NB4 (cell line): ENCODE data around the gene TMEM11.

Experiments
- DNase-seq: peaks from one replicate; pipeline ENCODE4 v3.0.0; 2010; ENCODE audit warnings: low read depth
- H3K4me3 ChIP-seq: one replicate; pipeline ENCODE4 v1.5.1; 2011; ENCODE audit warnings: mild to moderate bottlenecking, low read depth, low read length, moderate library complexity
- MAX ChIP-seq: IDR thresholded peaks from 2 replicates; pipeline ENCODE4 v1.6.1; 2011; ENCODE audit warnings: low read depth, low read length
- MYC ChIP-seq: IDR thresholded peaks from 2 replicates; pipeline ENCODE4 v1.6.1; 2011; ENCODE audit warnings: low read depth, low read length
- POLR2A ChIP-seq: IDR thresholded peaks from 2 replicates; pipeline ENCODE4 v1.6.1; 2011; ENCODE audit warnings: mild to moderate bottlenecking; ENCODE audit not compliant: insufficient read length; ENCODE audit errors: extremely low read depth
- TF ChIP-seq, protein P1 (sequence below): IDR thresholded peaks from one replicate; pipeline ENCODE4 v1.5.1; 2012; ENCODE audit warnings: low read depth, low read length

Gene TMEM11

GRCh38 chr17:21174713-21175112, 39.2 kb downstream of the TMEM11 start:
- TF ChIP-seq, protein P1, sequence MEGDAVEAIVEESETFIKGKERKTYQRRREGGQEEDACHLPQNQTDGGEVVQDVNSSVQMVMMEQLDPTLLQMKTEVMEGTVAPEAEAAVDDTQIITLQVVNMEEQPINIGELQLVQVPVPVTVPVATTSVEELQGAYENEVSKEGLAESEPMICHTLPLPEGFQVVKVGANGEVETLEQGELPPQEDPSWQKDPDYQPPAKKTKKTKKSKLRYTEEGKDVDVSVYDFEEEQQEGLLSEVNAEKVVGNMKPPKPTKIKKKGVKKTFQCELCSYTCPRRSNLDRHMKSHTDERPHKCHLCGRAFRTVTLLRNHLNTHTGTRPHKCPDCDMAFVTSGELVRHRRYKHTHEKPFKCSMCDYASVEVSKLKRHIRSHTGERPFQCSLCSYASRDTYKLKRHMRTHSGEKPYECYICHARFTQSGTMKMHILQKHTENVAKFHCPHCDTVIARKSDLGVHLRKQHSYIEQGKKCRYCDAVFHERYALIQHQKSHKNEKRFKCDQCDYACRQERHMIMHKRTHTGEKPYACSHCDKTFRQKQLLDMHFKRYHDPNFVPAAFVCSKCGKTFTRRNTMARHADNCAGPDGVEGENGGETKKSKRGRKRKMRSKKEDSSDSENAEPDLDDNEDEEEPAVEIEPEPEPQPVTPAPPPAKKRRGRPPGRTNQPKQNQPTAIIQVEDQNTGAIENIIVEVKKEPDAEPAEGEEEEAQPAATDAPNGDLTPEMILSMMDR: no peak
- no peak for TF ChIP-seq MAX
- TF ChIP-seq POLR2A: no peak
- TF ChIP-seq MYC: no peak
- H3K4me3 ChIP-seq: no peak overlapping the region
- DNase-seq: no peak

DNA sequence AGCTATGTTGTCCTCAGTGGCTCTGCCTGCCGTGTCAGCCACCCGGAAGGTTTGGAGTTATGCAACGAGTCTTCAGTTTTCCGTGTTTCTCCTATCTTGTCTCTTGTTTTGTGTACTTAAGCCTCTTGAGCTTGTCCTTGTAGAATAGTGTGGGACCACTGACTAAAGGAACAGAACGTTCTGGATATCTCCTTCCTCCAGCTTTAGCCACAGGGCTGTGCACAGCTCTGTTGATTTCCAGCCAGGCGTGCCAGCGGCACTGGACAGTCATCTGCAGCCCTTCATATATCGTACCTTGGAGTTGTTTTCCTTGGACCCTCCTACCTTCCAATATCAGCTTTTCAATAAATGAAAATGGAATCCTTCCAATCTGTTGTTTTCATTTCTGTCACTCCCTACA, 39.8 kb downstream of the TMEM11 start:
- no peak for DNase-seq
- TF ChIP-seq POLR2A (no peak), MYC (no peak), MAX (no peak)
- TF ChIP-seq, protein P1: no peak
- no peak overlapping the region for H3K4me3 ChIP-seq

DNA sequence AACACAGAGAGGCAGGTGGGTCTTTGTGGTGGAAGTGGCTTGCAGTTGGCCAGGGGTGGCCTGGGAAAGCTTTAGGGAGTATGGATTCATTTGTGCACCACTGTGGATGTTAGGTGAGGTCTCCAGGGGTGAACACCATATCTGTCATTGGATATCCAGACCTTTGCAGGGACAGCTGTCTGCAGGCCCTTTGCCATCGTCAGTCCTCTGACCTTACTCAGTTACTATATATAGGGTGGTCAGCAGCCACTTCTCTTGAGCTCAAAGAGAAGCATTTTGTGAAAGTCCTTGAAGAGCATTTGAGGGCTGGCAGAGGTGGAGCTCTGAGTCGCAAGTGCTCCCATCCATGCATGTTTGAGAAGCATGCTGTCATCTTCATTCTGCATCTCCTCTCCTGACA, 40.4 kb downstream of the TMEM11 start:
- TF ChIP-seq MAX (no peak), POLR2A (no peak), MYC (no peak)
- TF ChIP-seq, protein P1: no peak
- no peak for DNase-seq
- H3K4me3 ChIP-seq: no peak overlapping the region

- TF ChIP-seq POLR2A: no peak
- TF ChIP-seq, protein P1: no peak
- TF ChIP-seq MYC: no peak
- TF ChIP-seq MAX: no peak
- no peak for DNase-seq
- H3K4me3 ChIP-seq: no peak overlapping the region
These were observed 41.1 kb downstream of the TMEM11 start for GRCh38 chr17:21172846-21173245.

- H3K4me3 ChIP-seq: no peak overlapping the region
- DNase-seq: no peak
- TF ChIP-seq MAX (no peak), POLR2A (no peak), MYC (no peak)
- TF ChIP-seq, protein P1: no peak
These were observed 41.9 kb downstream of the TMEM11 start for GRCh38 chr17:21171970-21172510.
